D721Med (cell line): Measurements from ENCODE around the gene AKAP1.

ENCODE experiments used
- DNase-seq: peaks from one replicate; pipeline ENCODE4 v3.0.0; 2011; ENCODE audit warnings: low spot score; ENCODE audit not compliant: insufficient read length
- FAIRE-seq: peaks from 2 replicates; lab custom pipeline; 2011; peaks lifted over from hg19 to GRCh38; lab: Jason Lieb, UNC
- CTCF ChIP-seq: IDR thresholded peaks from 2 replicates; pipeline ENCODE4 v1.5.1; 2012; ENCODE audit warnings: mild to moderate bottlenecking, control low read depth; ENCODE audit not compliant: insufficient read depth; ENCODE audit errors: missing control alignments

The AKAP1 gene

DNA sequence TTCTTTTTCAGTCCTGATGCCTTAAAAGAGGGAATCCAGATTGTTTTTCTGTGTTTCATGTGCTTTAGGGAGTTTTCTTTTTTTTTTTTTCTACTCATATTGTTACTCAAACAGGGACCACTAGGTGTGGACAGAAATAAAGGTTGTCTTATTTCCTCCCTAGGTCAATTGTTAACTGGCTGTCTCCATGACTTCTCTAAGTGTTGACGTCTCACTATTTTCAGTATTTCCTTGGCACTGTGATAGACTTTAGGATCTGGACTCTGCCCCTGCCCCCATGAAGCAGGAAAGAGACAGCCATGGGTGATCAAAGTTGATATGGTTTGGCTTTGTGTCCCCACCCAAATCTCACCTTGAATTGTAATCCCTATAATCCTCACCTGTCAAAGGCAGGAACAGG, 73.7 kb downstream of the AKAP1 start:
- DNase-seq = no peak
- TF ChIP-seq CTCF = no peak
- no peak for FAIRE-seq

GRCh38 chr17:57160624-57161023, 75.6 kb downstream of the AKAP1 start:
- TF ChIP-seq CTCF = no peak
- FAIRE-seq (no peak), DNase-seq (no peak)

- DNase-seq (no peak), FAIRE-seq (no peak)
- no peak for TF ChIP-seq CTCF
Observed at GRCh38 chr17:57164814-57165213, 79.8 kb downstream of the AKAP1 start.

- FAIRE-seq (no peak), DNase-seq (no peak)
- TF ChIP-seq CTCF = no peak
Observed at GRCh38 chr17:57165754-57166153, 80.7 kb downstream of the AKAP1 start.

- TF ChIP-seq CTCF = no peak
- no peak for DNase-seq
- no peak for FAIRE-seq
Observed at GRCh38 chr17:57166803-57167202, 81.8 kb downstream of the AKAP1 start.

GRCh38 chr17:57168695-57169094, 83.6 kb downstream of the AKAP1 start:
- no peak for TF ChIP-seq CTCF
- DNase-seq = no peak
- no peak for FAIRE-seq

DNA sequence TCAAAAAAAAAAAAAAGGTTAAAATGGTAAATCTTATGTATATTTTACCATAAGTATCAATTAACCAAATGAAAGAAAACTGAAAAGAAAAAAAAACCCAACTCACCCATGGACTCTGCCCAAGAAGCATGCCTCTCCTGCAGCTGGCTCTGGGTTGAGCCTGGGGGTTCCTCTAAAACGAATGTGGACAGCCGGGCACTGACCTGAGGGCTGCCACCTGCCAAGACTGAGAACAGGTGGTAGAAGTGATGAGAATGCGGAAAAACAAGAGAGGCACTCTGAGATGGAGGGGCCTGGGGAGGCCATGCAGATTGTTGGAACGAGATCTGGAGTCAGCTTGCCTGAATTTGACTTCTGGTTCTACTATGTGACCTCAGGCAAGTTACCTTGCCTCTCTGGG, 85.8 kb downstream of the AKAP1 start:
- no peak for TF ChIP-seq CTCF
- DNase-seq (no peak), FAIRE-seq (no peak)
